ENCODE results near the gene TNFAIP8L1.

TNFAIP8L1 gene

GRCh38 chr19:4682417-4683200 lies 43.3 kb downstream of the TNFAIP8L1 start:
- no peak for DNase-seq

- DNase-seq = no peak
Observed at GRCh38 chr19:4684312-4685095, 45.2 kb downstream of the TNFAIP8L1 start.

GRCh38 chr19:4686700-4687099 lies 47.4 kb downstream of the TNFAIP8L1 start:
- no peak for DNase-seq

- no peak for DNase-seq
Observed at GRCh38 chr19:4687396-4687795, 48.1 kb downstream of the TNFAIP8L1 start.

GRCh38 chr19:4688587-4688986 lies 49.3 kb downstream of the TNFAIP8L1 start:
- no peak for DNase-seq

GRCh38 chr19:4689403-4689802 lies 50.1 kb downstream of the TNFAIP8L1 start:
- no peak for DNase-seq

- no peak for DNase-seq
Observed at GRCh38 chr19:4690361-4690760, 51.0 kb downstream of the TNFAIP8L1 start.

GRCh38 chr19:4691373-4691772 lies 52.1 kb downstream of the TNFAIP8L1 start:
- no peak for DNase-seq

GRCh38 chr19:4692251-4693077 lies 53.1 kb downstream of the TNFAIP8L1 start:
- no peak for DNase-seq

- no peak for DNase-seq
Observed at GRCh38 chr19:4693078-4693350, 53.7 kb downstream of the TNFAIP8L1 start.

GRCh38 chr19:4693471-4694121 lies 54.3 kb downstream of the TNFAIP8L1 start:
- DNase-seq = no peak

GRCh38 chr19:4694211-4694987 lies 55.1 kb downstream of the TNFAIP8L1 start:
- no peak for DNase-seq

GRCh38 chr19:4695224-4695731 lies 56.0 kb downstream of the TNFAIP8L1 start:
- DNase-seq = no peak

GRCh38 chr19:4697304-4697703 lies 58.0 kb downstream of the TNFAIP8L1 start:
- no peak for DNase-seq

- DNase-seq = no peak
Observed at GRCh38 chr19:4699826-4700692, 60.7 kb downstream of the TNFAIP8L1 start.

- DNase-seq = no peak
Observed at GRCh38 chr19:4700693-4700970, 61.3 kb downstream of the TNFAIP8L1 start.

- no peak for DNase-seq
Observed at GRCh38 chr19:4701557-4701956, 62.2 kb downstream of the TNFAIP8L1 start.

GRCh38 chr19:4702764-4703163 lies 63.4 kb downstream of the TNFAIP8L1 start:
- DNase-seq = no peak

- DNase-seq = no peak
Observed at GRCh38 chr19:4703671-4704316, 64.5 kb downstream of the TNFAIP8L1 start.

- no peak for DNase-seq
Observed at GRCh38 chr19:4704317-4704673, 65.0 kb downstream of the TNFAIP8L1 start.

Measured in Kasumi-1 (cell line).